CMK (cell line): ENCODE measurements around the gene DLGAP1.

Experiments used
- DNase-seq: peaks from one replicate; pipeline ENCODE4 v3.0.0-alpha.2; 2010; ENCODE audit warnings: low read depth

The DLGAP1 gene

GRCh38 chr18:4157352-4157751 is 297.8 kb downstream of the DLGAP1 start:
- DNase-seq, result no peak

GRCh38 chr18:4146797-4147196 is 308.3 kb downstream of the DLGAP1 start:
- DNase-seq, result no peak

GRCh38 chr18:4144201-4144600 is 310.9 kb downstream of the DLGAP1 start:
- no peak for DNase-seq

- no peak for DNase-seq
Observed at GRCh38 chr18:4143585-4143984, 311.5 kb downstream of the DLGAP1 start.

- no peak for DNase-seq
Observed at GRCh38 chr18:4142876-4143275, 312.2 kb downstream of the DLGAP1 start.

- no peak for DNase-seq
Observed at GRCh38 chr18:4134700-4135099, 320.4 kb downstream of the DLGAP1 start.

GRCh38 chr18:4130734-4131719 is 324.1 kb downstream of the DLGAP1 start:
- DNase-seq, result no peak

GRCh38 chr18:4126939-4127338 is 328.2 kb downstream of the DLGAP1 start:
- no peak for DNase-seq

GRCh38 chr18:4125627-4126230 is 329.4 kb downstream of the DLGAP1 start:
- no peak for DNase-seq

- DNase-seq, result no peak
Observed at GRCh38 chr18:4125224-4125623, 329.9 kb downstream of the DLGAP1 start.

- DNase-seq, result no peak
Observed at GRCh38 chr18:4119813-4120212, 335.3 kb downstream of the DLGAP1 start.

GRCh38 chr18:4119127-4119648 is 335.9 kb downstream of the DLGAP1 start:
- no peak for DNase-seq

GRCh38 chr18:4108016-4108415 is 347.1 kb downstream of the DLGAP1 start:
- no peak for DNase-seq

GRCh38 chr18:4107049-4107467 is 348.0 kb downstream of the DLGAP1 start:
- DNase-seq, result no peak

GRCh38 chr18:4106407-4107033 is 348.6 kb downstream of the DLGAP1 start:
- peak; percentile 2 for DNase-seq

- DNase-seq, result no peak
Observed at GRCh38 chr18:4102901-4103300, 352.2 kb downstream of the DLGAP1 start.

- no peak for DNase-seq
Observed at GRCh38 chr18:4101009-4101408, 354.1 kb downstream of the DLGAP1 start.

- DNase-seq, result no peak
Observed at GRCh38 chr18:4096486-4096885, 358.6 kb downstream of the DLGAP1 start.

- DNase-seq, result no peak
Observed at GRCh38 chr18:4093676-4094075, 361.4 kb downstream of the DLGAP1 start.

GRCh38 chr18:4084382-4084900 is 370.7 kb downstream of the DLGAP1 start:
- no peak for DNase-seq

- no peak for DNase-seq
Observed at GRCh38 chr18:4078246-4078645, 376.9 kb downstream of the DLGAP1 start.

GRCh38 chr18:4077721-4078120 is 377.4 kb downstream of the DLGAP1 start:
- DNase-seq, result no peak
